Measurements from ENCODE around the gene POP5. TPM values are rescaled to one million over a fixed set of nuclear protein-coding genes. Genes with fewer than 3 reads are reported as not detected.

The POP5 gene
- total and polyA plus RNA-seq, 2 of the 4 experiments (the other 2 are of a cell fraction), result 69.5 to 99.4 TPM

- Histone ChIP-seq H3K9me1 (ENCODE audit: insufficient read depth, low read length) (no peaks in the 10 kb centered on the region), H2BK120ac (ENCODE audit: low read depth, low read length) (no peak overlapping the region), H2BK20ac (ENCODE audit: low read depth, low read length) (no peak overlapping the region), H3K4me3 (ENCODE audit: insufficient read depth, low read depth, low read length) (no peak overlapping the region), H2AK5ac (ENCODE audit: low read depth, low read length) (no peak overlapping the region), H3K27me3 (ENCODE audit: control insufficient read depth, insufficient read depth, low read length) (peaks cover 42% of the 10 kb centered on the region), H4K20me1 (ENCODE audit: insufficient read depth, low read length) (no peaks in the 10 kb centered on the region), H3K14ac (replicated peaks; ENCODE audit: low read depth, low read length) (no peak overlapping the region), H3K4me1 (ENCODE audit: control insufficient read depth, insufficient read depth, low read length) (no peaks in the 10 kb centered on the region), H3K4me2 (ENCODE audit: low read depth, low read length) (no peak overlapping the region), H2AK9ac (replicated peaks; ENCODE audit: low read depth, low read length, poor library complexity) (no peak overlapping the region), H4K91ac (ENCODE audit: insufficient read depth, low read depth, low read length) (no peak overlapping the region), H3K56ac (ENCODE audit: extremely low read depth, insufficient read depth, low read length) (no peak overlapping the region), H3K4ac (ENCODE audit: low read depth, low read length) (no peak overlapping the region), H3K9ac (ENCODE audit: low read depth, low read length) (no peak overlapping the region), H3K9me3 (ENCODE audit: control insufficient read depth, insufficient read depth, low read length) (no peaks in the 10 kb centered on the region), H4K8ac (ENCODE audit: low read depth in 2 of 2, low read length in 2 of 2) (no peak overlapping the region), H2AFZ (replicated peaks; ENCODE audit: low read length, poor library complexity) (no peak overlapping the region), H2BK5ac (ENCODE audit: low read depth, low read length, poor library complexity, severe bottlenecking) (no peak overlapping the region), H3K79me1 (ENCODE audit: low read depth in 1 of 2, low read length in 2 of 2) (no peaks in the 10 kb centered on the region), H3K18ac (ENCODE audit: low read depth, low read length) (no peak overlapping the region), H4K5ac (ENCODE audit: low read depth, low read length) (no peak overlapping the region), H3K36me3 (ENCODE audit: control insufficient read depth, insufficient read depth, low read length) (no peaks in the 10 kb centered on the region), H3K23ac (ENCODE audit: low read depth, low read length) (no peak overlapping the region), H3K27ac (ENCODE audit: insufficient read depth, low read length) (no peak overlapping the region), H2BK15ac (ENCODE audit: low read depth, low read length) (no peak overlapping the region)
- no peak for DNase-seq
- intact Hi-C loops (cut with micrococcal nuclease) (no loop called here), in situ Hi-C loops (cut with MboI; ENCODE audit: low sequenced_read_pairs) (no loop called here), dilution Hi-C loops (cut with HindIII; ENCODE audit: low sequenced_read_pairs, unreplicated experiment) (no loop called here)
- ChIA-PET CTCF (interaction anchor here (0.5 kb wide), 1 partner anchor 356 kb away, joined by 3 read pairs; no protein-coding TSS in a partner anchor), POLR2A (ENCODE audit: unreplicated experiment) (no interaction called here)
- TF ChIP-seq RFX5 (IDR thresholded peaks at IDR 0.05; ENCODE audit: low read depth, low read length), result no peak
- TF ChIP-seq RAD21 (IDR thresholded peaks at IDR 0.05; ENCODE audit: low read length), result no peak
- no peak for TF ChIP-seq BHLHE40 (IDR thresholded peaks at IDR 0.05; ENCODE audit: low read depth, low read length)
- no peak for TF ChIP-seq MAZ (IDR thresholded peaks at IDR 0.05; ENCODE audit: borderline replicate concordance, low read depth, low read length)
- TF ChIP-seq NFE2L2 (IDR thresholded peaks at IDR 0.05; ENCODE audit: low read depth, low read length), result no peak
- no peak for TF ChIP-seq FOS (IDR thresholded peaks at IDR 0.05; ENCODE audit: low read depth, low read length)
- TF ChIP-seq CEBPB (IDR thresholded peaks at IDR 0.05; ENCODE audit: low read depth, low read length), result no peak
- TF ChIP-seq SMC3 (IDR thresholded peaks at IDR 0.05; ENCODE audit: low read depth, low read length), result no peak
- TF ChIP-seq, protein P1, sequence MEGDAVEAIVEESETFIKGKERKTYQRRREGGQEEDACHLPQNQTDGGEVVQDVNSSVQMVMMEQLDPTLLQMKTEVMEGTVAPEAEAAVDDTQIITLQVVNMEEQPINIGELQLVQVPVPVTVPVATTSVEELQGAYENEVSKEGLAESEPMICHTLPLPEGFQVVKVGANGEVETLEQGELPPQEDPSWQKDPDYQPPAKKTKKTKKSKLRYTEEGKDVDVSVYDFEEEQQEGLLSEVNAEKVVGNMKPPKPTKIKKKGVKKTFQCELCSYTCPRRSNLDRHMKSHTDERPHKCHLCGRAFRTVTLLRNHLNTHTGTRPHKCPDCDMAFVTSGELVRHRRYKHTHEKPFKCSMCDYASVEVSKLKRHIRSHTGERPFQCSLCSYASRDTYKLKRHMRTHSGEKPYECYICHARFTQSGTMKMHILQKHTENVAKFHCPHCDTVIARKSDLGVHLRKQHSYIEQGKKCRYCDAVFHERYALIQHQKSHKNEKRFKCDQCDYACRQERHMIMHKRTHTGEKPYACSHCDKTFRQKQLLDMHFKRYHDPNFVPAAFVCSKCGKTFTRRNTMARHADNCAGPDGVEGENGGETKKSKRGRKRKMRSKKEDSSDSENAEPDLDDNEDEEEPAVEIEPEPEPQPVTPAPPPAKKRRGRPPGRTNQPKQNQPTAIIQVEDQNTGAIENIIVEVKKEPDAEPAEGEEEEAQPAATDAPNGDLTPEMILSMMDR (conservative IDR thresholded peaks at IDR 0.05; ENCODE audit: low read depth, low read length), result no peak
- TF ChIP-seq MAFK (IDR thresholded peaks at IDR 0.05; ENCODE audit: low read depth, low read length), result no peak
- TF ChIP-seq POLR2A (IDR thresholded peaks at IDR 0.05; ENCODE audit: low read depth, low read length), result no peak
- no peak for TF ChIP-seq CHD1 (IDR thresholded peaks at IDR 0.05; ENCODE audit: low read depth, low read length)
- no peak for TF ChIP-seq MXI1 (IDR thresholded peaks at IDR 0.05; ENCODE audit: borderline replicate concordance, low read depth, low read length)
- TF ChIP-seq, protein P2, sequence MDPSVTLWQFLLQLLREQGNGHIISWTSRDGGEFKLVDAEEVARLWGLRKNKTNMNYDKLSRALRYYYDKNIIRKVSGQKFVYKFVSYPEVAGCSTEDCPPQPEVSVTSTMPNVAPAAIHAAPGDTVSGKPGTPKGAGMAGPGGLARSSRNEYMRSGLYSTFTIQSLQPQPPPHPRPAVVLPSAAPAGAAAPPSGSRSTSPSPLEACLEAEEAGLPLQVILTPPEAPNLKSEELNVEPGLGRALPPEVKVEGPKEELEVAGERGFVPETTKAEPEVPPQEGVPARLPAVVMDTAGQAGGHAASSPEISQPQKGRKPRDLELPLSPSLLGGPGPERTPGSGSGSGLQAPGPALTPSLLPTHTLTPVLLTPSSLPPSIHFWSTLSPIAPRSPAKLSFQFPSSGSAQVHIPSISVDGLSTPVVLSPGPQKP (IDR thresholded peaks at IDR 0.05; ENCODE audit: borderline replicate concordance, low read depth, low read length), result no peak
- TF ChIP-seq, protein P3, sequence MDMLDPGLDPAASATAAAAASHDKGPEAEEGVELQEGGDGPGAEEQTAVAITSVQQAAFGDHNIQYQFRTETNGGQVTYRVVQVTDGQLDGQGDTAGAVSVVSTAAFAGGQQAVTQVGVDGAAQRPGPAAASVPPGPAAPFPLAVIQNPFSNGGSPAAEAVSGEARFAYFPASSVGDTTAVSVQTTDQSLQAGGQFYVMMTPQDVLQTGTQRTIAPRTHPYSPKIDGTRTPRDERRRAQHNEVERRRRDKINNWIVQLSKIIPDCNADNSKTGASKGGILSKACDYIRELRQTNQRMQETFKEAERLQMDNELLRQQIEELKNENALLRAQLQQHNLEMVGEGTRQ (IDR thresholded peaks at IDR 0.05; ENCODE audit: low read depth, low read length), result no peak
- TF ChIP-seq RCOR1 (IDR thresholded peaks at IDR 0.05; ENCODE audit: insufficient replicate concordance, low read length), result no peak
- WGBS, 2 experiments (ENCODE audit: extremely low coverage in 2 of 2, insufficient read length in 1 of 2), result no CpG with 5 or more reads among the region's 1 CpG
- BruUV-seq (replicated peaks), result no TSS peak
- ATAC-seq (ENCODE audit: low read depth), result no peak
These were observed 7.2 kb upstream of the POP5 start for GRCh38 chr12:120588371-120588770.

Data from IMR-90 (cell line).